K562 (cell line): ENCODE data around the gene LAG3. TPM values are rescaled to one million over a fixed set of nuclear protein-coding genes. Genes with fewer than 3 reads are reported as not detected.

Source experiments
- CBFA2T2 ChIP-seq: fragments of 450-650 bp; conservative IDR thresholded peaks from 2 replicates; pipeline ENCODE4 v1.6.1; 2017; ENCODE audit warnings: mild to moderate bottlenecking
- CCAR2 ChIP-seq: fragments of 200-400 bp; formaldehyde crosslinking; IDR thresholded peaks from 2 replicates; pipeline ENCODE4 v1.6.1; 2017; ENCODE audit warnings: mild to moderate bottlenecking, low read depth, low read length
- CHCHD3 ChIP-seq: fragments of 250-450 bp; sonication (Bioruptor Pico); IDR thresholded peaks from 2 replicates; pipeline ENCODE4 v2.1.2; 2022; ENCODE audit warnings: mild to moderate bottlenecking
- CREBBP ChIP-seq: IDR thresholded peaks from one replicate; pipeline ENCODE4 v1.6.1; 2012; ENCODE audit warnings: low read depth, mild to moderate bottlenecking, control low read depth, inconsistent platforms, low read length
- DIDO1 ChIP-seq: fragments of 450-650 bp; IDR thresholded peaks from 2 replicates; pipeline ENCODE4 v1.6.1; 2016; ENCODE audit warnings: low read depth, missing biosample characterization, missing genetic modification characterization
- E2F1 ChIP-seq: sonication (generic); formaldehyde crosslinking; IDR thresholded peaks from 2 replicates; pipeline ENCODE4 v1.8.1; 2023; ENCODE audit warnings: mild to moderate bottlenecking, missing genetic modification reagents, moderate library complexity
- EP300 ChIP-seq: IDR thresholded peaks from 2 replicates; pipeline ENCODE4 v1.6.1; 2012; ENCODE audit warnings: low read length, improper control_type of control experiment
- GABPB2 ChIP-seq: fragments of 250-450 bp; sonication (Bioruptor Pico); conservative IDR thresholded peaks from 2 replicates; pipeline ENCODE4 v1.5.1; 2021; ENCODE audit warnings: mild to moderate bottlenecking
- JUNB ChIP-seq: fragments of 450-650 bp; formaldehyde crosslinking; conservative IDR thresholded peaks from 2 replicates; pipeline ENCODE4 v1.4.0; 2020; ENCODE audit warnings: mild to moderate bottlenecking
- KLF1 ChIP-seq: fragments of 450-650 bp; IDR thresholded peaks from 2 replicates; pipeline ENCODE4 v1.6.1; 2016; ENCODE audit warnings: missing genetic modification characterization, missing compliant biosample characterization
- MNT ChIP-seq, 2 experiments: fragments of 450-650 bp; conservative IDR thresholded peaks; 2 replicates each; pipeline ENCODE4 v1.6.1; 2017; ENCODE audit warnings: mild to moderate bottlenecking in 2 of 2, moderate library complexity in 2 of 2
- NEUROD1 ChIP-seq: fragments of 150-350 bp; IDR thresholded peaks from 2 replicates; pipeline ENCODE4 v1.6.1; 2014; ENCODE audit warnings: borderline replicate concordance, low read length, low read depth; ENCODE audit not compliant: partially characterized antibody
- SREBF2 ChIP-seq: sonication (generic); formaldehyde crosslinking; IDR thresholded peaks from 2 replicates; pipeline ENCODE4 v1.4.0; 2020; ENCODE audit warnings: mild to moderate bottlenecking, missing genetic modification reagents
- STAT5B ChIP-seq: fragments of 250-450 bp; sonication (Bioruptor Pico); IDR thresholded peaks from 2 replicates; pipeline ENCODE4 v1.8.0; 2021; ENCODE audit warnings: mild to moderate bottlenecking, inconsistent platforms
- TBL1XR1 ChIP-seq, 2 experiments: IDR thresholded peaks; 2 replicates each; pipeline ENCODE4 v1.6.1; 2012; ENCODE audit warnings: improper control_type of control experiment in 2 of 2, low read length in 2 of 2, mild to moderate bottlenecking in 1 of 2
- XRCC4 ChIP-seq: IDR thresholded peaks from one replicate; pipeline ENCODE4 v1.6.1; 2011; ENCODE audit not compliant: insufficient read depth, insufficient read length; ENCODE audit errors: extremely low read depth
- ZBTB17 ChIP-seq: fragments of 450-650 bp; formaldehyde crosslinking; IDR thresholded peaks from 2 replicates; pipeline ENCODE4 v1.4.0; 2020; ENCODE audit warnings: mild to moderate bottlenecking
- ZNF324 ChIP-seq: fragments of 250-450 bp; sonication (Bioruptor Pico); IDR thresholded peaks from 2 replicates; pipeline ENCODE4 v1.4.0; 2020; ENCODE audit warnings: mild to moderate bottlenecking
- ZNF76 ChIP-seq: fragments of 250-450 bp; sonication (Bioruptor Pico); IDR thresholded peaks from 2 replicates; pipeline ENCODE4 v1.4.0; 2020; ENCODE audit warnings: mild to moderate bottlenecking, moderate library complexity, borderline replicate concordance
- ZNF764 ChIP-seq: fragments of 250-450 bp; sonication (Bioruptor Pico); IDR thresholded peaks from 2 replicates; pipeline ENCODE4 v1.4.0; 2020; ENCODE audit warnings: low read depth, mild to moderate bottlenecking, moderate library complexity
- polyA plus RNA-seq, 8 experiments: library from polyadenylated mRNA; depleted of rRNA in 4 of 8; stranded (reverse) in 5 of 8; unstranded in 3 of 8; fragments of >200 nt; fragmentation: Nextera tagmentation in 2 of 8; fragmentation: Illumina TruSeq in 1 of 8; extraction: Ambion mirVana in 2 of 8; extraction: Trizol in 1 of 8; gene quantifications; 2 replicates each; pipeline versions ENCODE4 v1.2.1 to v1.2.3, GENCODE V29; 2011 to 2014; ENCODE audit warnings: inconsistent platforms in 1 of 8, missing spikeins in 1 of 8
- total RNA-seq, 7 experiments: library from RNA; depleted of rRNA in 6 of 7; stranded (reverse); fragments of >200 nt in 6 of 7; fragmentation: Illumina TruSeq in 2 of 7; extraction: Trizol in 2 of 7; gene quantifications; 2 replicates each; pipeline versions ENCODE4 v1.2.1 to v1.2.3, GENCODE V29; 2011 to 2021; ENCODE audit warnings: low replicate concordance in 1 of 7
- TF ChIP-seq, protein P1 (sequence below): fragments of 450-650 bp; formaldehyde crosslinking; IDR thresholded peaks from 2 replicates; pipeline ENCODE4 v1.4.0; 2022; ENCODE audit warnings: mild to moderate bottlenecking, moderate library complexity
- TF ChIP-seq, protein P2 (sequence below), 2 experiments: fragments of 150-350 bp in 1 of 2; IDR thresholded peaks; 2 replicates each; pipeline ENCODE4 v1.6.1; 2012 to 2016; ENCODE audit warnings: low read depth in 2 of 2, low read length in 2 of 2, mild to moderate bottlenecking in 1 of 2, moderate library complexity in 1 of 2

The LAG3 gene
- total and polyA plus RNA-seq, 9 of the 15 experiments (the other 6 are each of a cell fraction or from before 2014, with no cell fraction given): 0.07 to 0.66 (median 0.09) TPM; not detected in 1

DNA sequence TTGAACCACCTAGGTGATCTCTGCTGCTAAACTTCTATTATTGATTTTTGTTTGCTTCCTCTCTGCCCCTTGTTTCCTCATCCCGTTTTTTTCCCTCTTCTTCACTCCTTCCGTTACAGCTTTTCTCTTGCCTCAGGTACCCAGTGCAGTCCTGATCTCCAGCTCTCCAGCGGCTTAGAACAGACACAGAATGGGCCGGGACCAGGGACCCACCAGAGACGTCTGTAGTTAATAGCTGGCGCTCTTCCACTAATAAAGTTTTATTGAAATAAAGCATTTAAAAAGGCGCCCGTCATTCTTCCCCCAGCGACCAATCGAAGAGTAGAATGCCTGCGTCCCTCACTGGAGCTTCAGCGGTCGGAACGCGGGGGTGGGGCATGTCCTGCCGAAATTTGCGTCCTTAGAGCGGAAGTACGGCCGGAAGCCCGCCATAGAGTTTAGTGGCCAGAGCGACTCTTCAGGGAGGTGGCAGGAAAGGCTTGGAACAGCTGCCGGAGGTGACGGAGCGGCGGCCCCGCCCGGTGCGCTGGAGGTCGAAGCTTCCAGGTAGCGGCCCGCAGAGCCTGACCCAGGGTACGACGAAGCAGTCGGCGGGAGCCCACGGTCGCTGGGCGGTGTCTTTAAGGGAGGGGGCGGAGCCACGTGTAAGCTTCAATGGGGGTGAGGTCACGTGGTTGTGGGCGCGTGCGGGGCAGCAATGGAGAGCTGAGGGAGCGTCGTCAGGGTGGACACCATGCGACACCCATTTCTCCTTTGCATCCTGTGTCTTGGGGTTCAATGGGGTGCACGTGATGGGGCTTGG is 48.5 kb upstream of the LAG3 start, which contains the start of gene COPS7A (continued):
- TF ChIP-seq CREBBP (no peak), ZNF764 (no peak), SREBF2 (CRISPR knock-in tag) (no peak), E2F1 (CRISPR knock-in tag) (no peak), CHCHD3 (CRISPR knock-in tag) (no peak), ZNF324 (no peak), GABPB2 (CRISPR knock-in tag) (no peak), NEUROD1 (no peak), STAT5B (no peak), CBFA2T2 (peak; percentile 86), CCAR2 (no peak), EP300 (peak; percentile 52), ZNF76 (CRISPR knock-in tag) (no peak), DIDO1 (tag) (no peak), XRCC4 (no peak), TBL1XR1 (IDR thresholded peaks at IDR 0.05; ENCODE audit: low read length in 2 of 2) (peak in 1 of 2 experiments; percentile 50; a peak in 1 of 4 replicates), ZBTB17 (CRISPR knock-in tag) (no peak), MNT (conservative IDR thresholded peaks at IDR 0.05) (peak; percentile 96 to 97), JUNB (CRISPR knock-in tag) (no peak), KLF1 (tag) (peak; percentile 83)
- TF ChIP-seq, protein P1, sequence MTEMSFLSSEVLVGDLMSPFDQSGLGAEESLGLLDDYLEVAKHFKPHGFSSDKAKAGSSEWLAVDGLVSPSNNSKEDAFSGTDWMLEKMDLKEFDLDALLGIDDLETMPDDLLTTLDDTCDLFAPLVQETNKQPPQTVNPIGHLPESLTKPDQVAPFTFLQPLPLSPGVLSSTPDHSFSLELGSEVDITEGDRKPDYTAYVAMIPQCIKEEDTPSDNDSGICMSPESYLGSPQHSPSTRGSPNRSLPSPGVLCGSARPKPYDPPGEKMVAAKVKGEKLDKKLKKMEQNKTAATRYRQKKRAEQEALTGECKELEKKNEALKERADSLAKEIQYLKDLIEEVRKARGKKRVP (CRISPR knock-in tag): no peak
- TF ChIP-seq, protein P2, sequence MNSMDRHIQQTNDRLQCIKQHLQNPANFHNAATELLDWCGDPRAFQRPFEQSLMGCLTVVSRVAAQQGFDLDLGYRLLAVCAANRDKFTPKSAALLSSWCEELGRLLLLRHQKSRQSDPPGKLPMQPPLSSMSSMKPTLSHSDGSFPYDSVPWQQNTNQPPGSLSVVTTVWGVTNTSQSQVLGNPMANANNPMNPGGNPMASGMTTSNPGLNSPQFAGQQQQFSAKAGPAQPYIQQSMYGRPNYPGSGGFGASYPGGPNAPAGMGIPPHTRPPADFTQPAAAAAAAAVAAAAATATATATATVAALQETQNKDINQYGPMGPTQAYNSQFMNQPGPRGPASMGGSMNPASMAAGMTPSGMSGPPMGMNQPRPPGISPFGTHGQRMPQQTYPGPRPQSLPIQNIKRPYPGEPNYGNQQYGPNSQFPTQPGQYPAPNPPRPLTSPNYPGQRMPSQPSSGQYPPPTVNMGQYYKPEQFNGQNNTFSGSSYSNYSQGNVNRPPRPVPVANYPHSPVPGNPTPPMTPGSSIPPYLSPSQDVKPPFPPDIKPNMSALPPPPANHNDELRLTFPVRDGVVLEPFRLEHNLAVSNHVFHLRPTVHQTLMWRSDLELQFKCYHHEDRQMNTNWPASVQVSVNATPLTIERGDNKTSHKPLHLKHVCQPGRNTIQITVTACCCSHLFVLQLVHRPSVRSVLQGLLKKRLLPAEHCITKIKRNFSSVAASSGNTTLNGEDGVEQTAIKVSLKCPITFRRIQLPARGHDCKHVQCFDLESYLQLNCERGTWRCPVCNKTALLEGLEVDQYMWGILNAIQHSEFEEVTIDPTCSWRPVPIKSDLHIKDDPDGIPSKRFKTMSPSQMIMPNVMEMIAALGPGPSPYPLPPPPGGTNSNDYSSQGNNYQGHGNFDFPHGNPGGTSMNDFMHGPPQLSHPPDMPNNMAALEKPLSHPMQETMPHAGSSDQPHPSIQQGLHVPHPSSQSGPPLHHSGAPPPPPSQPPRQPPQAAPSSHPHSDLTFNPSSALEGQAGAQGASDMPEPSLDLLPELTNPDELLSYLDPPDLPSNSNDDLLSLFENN (IDR thresholded peaks at IDR 0.05; ENCODE audit: low read depth in 2 of 2, low read length in 2 of 2): no peak
